H1 (cell line): Measurements from ENCODE around the gene C2orf76. TPM values are rescaled to one million over a fixed set of nuclear protein-coding genes. Genes with fewer than 3 reads are reported as not detected.

Experiments
- CTCF ChIA-PET: fragments of 300-600 bp; sonication (Branson Sonifier 250); formaldehyde crosslinking; loops from one replicate; lab custom pipeline; 2021; ENCODE audit not compliant: partially characterized antibody; lab: Charles Lee
- POLR2A ChIA-PET: fragments of 300-600 bp; sonication (Branson Sonifier 250); formaldehyde crosslinking; loops from one replicate; lab custom pipeline; 2021; ENCODE audit warnings: inconsistent platforms; ENCODE audit not compliant: partially characterized antibody; lab: Charles Lee
- DNase-seq, 2 experiments: peaks; one replicate each; pipeline versions ENCODE4 v3.0.0 to v3.0.0-alpha.2; 2010 to 2022; ENCODE audit warnings: low spot score in 2 of 2, low read depth in 1 of 2, mixed read lengths in 1 of 2
- FAIRE-seq: peaks from 2 replicates; lab custom pipeline; 2011; peaks lifted over from hg19 to GRCh38; lab: Jason Lieb, UNC
- H2AFZ ChIP-seq: 2 replicates; pipeline ENCODE4 v1.8.1; 2012; ENCODE audit warnings: low read length, inconsistent platforms
- H2AK5ac ChIP-seq: 2 replicates; pipeline ENCODE4 v1.6.1; 2013; ENCODE audit warnings: low read depth, low read length
- H2BK120ac ChIP-seq: replicated peaks from 2 replicates; pipeline ENCODE3; 2013; ENCODE audit warnings: low read depth, low read length, inconsistent platforms
- H2BK12ac ChIP-seq: 2 replicates; pipeline ENCODE4 v1.6.1; 2013; ENCODE audit warnings: low read depth, low read length
- H2BK15ac ChIP-seq: 2 replicates; pipeline ENCODE4 v1.6.1; 2013; ENCODE audit warnings: low read length
- H2BK20ac ChIP-seq: 2 replicates; pipeline ENCODE4 v1.6.1; 2013; ENCODE audit warnings: low read length
- H2BK5ac ChIP-seq: 2 replicates; pipeline ENCODE4 v1.6.1; 2013; ENCODE audit warnings: low read depth, low read length
- H3K14ac ChIP-seq: 2 replicates; pipeline ENCODE4 v1.6.1; 2013; ENCODE audit warnings: inconsistent platforms; ENCODE audit not compliant: insufficient read length
- H3K18ac ChIP-seq: 2 replicates; pipeline ENCODE4 v1.6.1; 2013; ENCODE audit warnings: low read length; ENCODE audit errors: extremely low read depth
- H3K23ac ChIP-seq: 2 replicates; pipeline ENCODE4 v1.6.1; 2013; ENCODE audit warnings: inconsistent platforms; ENCODE audit not compliant: insufficient read length
- H3K23me2 ChIP-seq: 2 replicates; pipeline ENCODE4 v1.6.1; 2013; ENCODE audit warnings: low read depth, low read length
- H3K27ac ChIP-seq: 2 replicates; pipeline ENCODE4 v1.6.1; 2011; ENCODE audit warnings: low read depth, low read length, inconsistent platforms
- H3K27me3 ChIP-seq, 4 experiments: replicated peaks in 1 of 4; 1 replicate in 1 of 4; 2 replicates in 3 of 4; pipeline versions ENCODE4 v1.6.1 to v1.8.1; 2011 to 2013; ENCODE audit warnings: low read length in 3 of 4, mild to moderate bottlenecking in 3 of 4, inconsistent platforms in 2 of 4, mixed read lengths in 2 of 4, moderate library complexity in 1 of 4; ENCODE audit not compliant: control insufficient read depth in 3 of 4, insufficient read depth in 3 of 4; ENCODE audit errors: extremely low read depth in 1 of 4
- H3K36me3 ChIP-seq, 4 experiments: 2 replicates each; pipeline versions ENCODE4 v1.6.1 to v1.8.1; 2011 to 2013; ENCODE audit warnings: mild to moderate bottlenecking in 4 of 4, low read length in 3 of 4, moderate library complexity in 2 of 4, control low read depth in 1 of 4, inconsistent platforms in 1 of 4; ENCODE audit not compliant: insufficient read depth in 4 of 4, control insufficient read depth in 2 of 4
- H3K4ac ChIP-seq: replicated peaks from 2 replicates; pipeline ENCODE3; 2013; ENCODE audit warnings: low read length, low read depth, mixed read lengths, inconsistent platforms; ENCODE audit not compliant: insufficient read length
- H3K4me1 ChIP-seq, 4 experiments: replicated peaks in 1 of 4; 1 replicate in 1 of 4; 2 replicates in 3 of 4; pipeline versions ENCODE4 v1.6.1 to v1.8.1; 2011 to 2013; ENCODE audit warnings: low read length in 3 of 4, inconsistent platforms in 2 of 4, mixed read lengths in 1 of 4; ENCODE audit not compliant: insufficient read depth in 4 of 4, control insufficient read depth in 3 of 4
- H3K4me2 ChIP-seq, 2 experiments: 2 replicates each; pipeline versions ENCODE4 v1.6.1 to v1.8.1; 2011 to 2013; ENCODE audit warnings: low read depth in 2 of 2, low read length in 2 of 2, control low read depth in 1 of 2, inconsistent platforms in 1 of 2, mild to moderate bottlenecking in 1 of 2; ENCODE audit not compliant: insufficient read depth in 1 of 2
- H3K4me3 ChIP-seq, 4 experiments: fragments of 200-600, 300-600 bp in 1 of 4; sonication (generic), shearing (Covaris generic), sonication (Bioruptor Twin) in 1 of 4; 2 replicates each; pipeline versions ENCODE4 v1.5.1 to v1.8.1; 2011 to 2016; ENCODE audit warnings: low read length in 4 of 4, low read depth in 3 of 4, control low read depth in 2 of 4, inconsistent platforms in 2 of 4, mild to moderate bottlenecking in 2 of 4, mixed read lengths in 1 of 4, moderate library complexity in 1 of 4; ENCODE audit not compliant: insufficient read depth in 2 of 4; ENCODE audit errors: extremely low read depth in 1 of 4
- H3K56ac ChIP-seq: replicated peaks from 2 replicates; pipeline ENCODE3; 2013; ENCODE audit warnings: low read depth, mild to moderate bottlenecking, mixed read lengths, low read length, inconsistent platforms; ENCODE audit not compliant: insufficient read length
- H3K79me1 ChIP-seq: 2 replicates; pipeline ENCODE4 v1.6.1; 2013; ENCODE audit warnings: low read depth, low read length, control low read depth
- H3K79me2 ChIP-seq, 2 experiments: 2 replicates each; pipeline versions ENCODE4 v1.6.1 to v1.8.1; 2012 to 2013; ENCODE audit warnings: low read length in 2 of 2, mild to moderate bottlenecking in 2 of 2, inconsistent platforms in 1 of 2; ENCODE audit not compliant: insufficient read depth in 2 of 2, control insufficient read depth in 1 of 2
- H3K9ac ChIP-seq, 4 experiments: replicated peaks in 1 of 4; 1 replicate in 1 of 4; 2 replicates in 3 of 4; pipeline versions ENCODE4 v1.6.1 to v1.8.1; 2011 to 2013; ENCODE audit warnings: low read depth in 3 of 4, low read length in 3 of 4, control low read depth in 2 of 4, mild to moderate bottlenecking in 2 of 4, moderate library complexity in 2 of 4, inconsistent platforms in 1 of 4; ENCODE audit errors: extremely low read depth in 1 of 4
- H3K9me3 ChIP-seq, 2 experiments: 2 replicates each; pipeline versions ENCODE4 v1.6.1 to v1.8.1; 2012 to 2013; ENCODE audit warnings: mild to moderate bottlenecking in 2 of 2, moderate library complexity in 2 of 2, control low read depth in 1 of 2, inconsistent platforms in 1 of 2, low read depth in 1 of 2, low read length in 1 of 2, mixed read lengths in 1 of 2; ENCODE audit not compliant: insufficient read depth in 2 of 2
- H4K20me1 ChIP-seq, 2 experiments: replicated peaks in 1 of 2; 2 replicates each; pipeline versions ENCODE3 to v1.8.1; 2011 to 2013; ENCODE audit warnings: inconsistent platforms in 2 of 2, low read length in 2 of 2, mild to moderate bottlenecking in 1 of 2; ENCODE audit not compliant: insufficient read depth in 2 of 2, control insufficient read depth in 1 of 2
- H4K5ac ChIP-seq: 2 replicates; pipeline ENCODE4 v1.6.1; 2013; ENCODE audit warnings: low read length, low read depth, mixed read lengths, inconsistent platforms; ENCODE audit not compliant: insufficient read length
- H4K8ac ChIP-seq: 2 replicates; pipeline ENCODE4 v1.8.0; 2013; ENCODE audit warnings: mild to moderate bottlenecking, moderate library complexity, low read length, inconsistent platforms; ENCODE audit not compliant: insufficient read depth; ENCODE audit errors: extremely low read depth
- H4K91ac ChIP-seq: replicated peaks from 2 replicates; pipeline ENCODE3; 2013; ENCODE audit warnings: low read length, mixed read lengths, inconsistent platforms; ENCODE audit not compliant: insufficient read length
- CBX5 ChIP-seq: fragments of 300-800, 300-1000 bp; sonication (generic); IDR thresholded peaks from 2 replicates; pipeline ENCODE4 v1.7.1; 2016; ENCODE audit warnings: antibody characterized with exemption, low read length, low read depth
- E2F6 ChIP-seq: IDR thresholded peaks from 2 replicates; pipeline ENCODE4 v1.6.1; 2012; ENCODE audit warnings: inconsistent platforms
- EP300 ChIP-seq, 2 experiments: IDR thresholded peaks; 1 replicate in 1 of 2; 2 replicates in 1 of 2; pipeline ENCODE4 v1.6.1; 2011 to 2012; ENCODE audit warnings: low read depth in 2 of 2, low read length in 2 of 2, mild to moderate bottlenecking in 2 of 2, borderline replicate concordance in 1 of 2, inconsistent platforms in 1 of 2, moderate library complexity in 1 of 2
- HDAC6 ChIP-seq: IDR thresholded peaks from one replicate; pipeline ENCODE4 v1.7.1; 2012; ENCODE audit warnings: low read depth, mild to moderate bottlenecking, inconsistent platforms, low read length, moderate library complexity
- NANOG ChIP-seq: IDR thresholded peaks from 2 replicates; pipeline ENCODE4 v1.6.1; 2011; ENCODE audit warnings: low read length, low read depth, mild to moderate bottlenecking, inconsistent platforms; ENCODE audit not compliant: insufficient read depth, poor library complexity, severe bottlenecking
- POU5F1 ChIP-seq: IDR thresholded peaks from 2 replicates; pipeline ENCODE4 v1.6.1; 2011; ENCODE audit warnings: low read depth, mild to moderate bottlenecking, low read length, moderate library complexity
- RXRA ChIP-seq: IDR thresholded peaks from 2 replicates; pipeline ENCODE4 v1.6.1; 2011; ENCODE audit warnings: low read depth, mild to moderate bottlenecking, low read length, moderate library complexity; ENCODE audit not compliant: insufficient read depth
- SIX5 ChIP-seq: IDR thresholded peaks from 2 replicates; pipeline ENCODE4 v1.6.1; 2011; ENCODE audit warnings: mild to moderate bottlenecking, low read depth, low read length
- SP2 ChIP-seq: IDR thresholded peaks from 2 replicates; pipeline ENCODE4 v1.6.1; 2012; ENCODE audit warnings: mild to moderate bottlenecking, low read length, inconsistent platforms
- WGBS, 2 experiments: shearing (Covaris generic) in 1 of 2; methylation state at CpG; one replicate each; pipeline versions ENCODE4 v1.1.6 to v1.1.7; 2013 to 2015; ENCODE audit warnings: low lambda C conversion rate in 2 of 2, mixed read lengths in 2 of 2, inconsistent platforms in 1 of 2, low coverage in 1 of 2, missing lambda C conversion rate in 1 of 2; ENCODE audit not compliant: insufficient replicate concordance in 2 of 2, insufficient coverage in 1 of 2, insufficient read length in 1 of 2; ENCODE audit errors: extremely low coverage in 1 of 2, missing lambda C conversion rate in 1 of 2; 5-methylcytosine and 5-hydroxymethylcytosine counted together
- polyA plus RNA-seq, 7 experiments: library from polyadenylated mRNA; depleted of rRNA in 3 of 7; stranded (reverse) in 5 of 7; unstranded in 2 of 7; fragments of >200 nt in 5 of 7; fragments of 200-250 nt in 2 of 7; gene quantifications; 1 replicate in 5 of 7; 2 replicates in 1 of 7; 4 replicates in 1 of 7; pipeline versions ENCODE4 v1.2.1 to v1.2.3, GENCODE V29; 2011 to 2013; ENCODE audit warnings: missing spikeins in 2 of 7, mixed read lengths in 2 of 7
- total RNA-seq: library from RNA; stranded (reverse); fragmentation: NEBNext Ultra II Directional; extraction: Animal tissue kit (Norgen Biotek cat#: 25700); gene quantifications from 2 replicates; pipeline ENCODE4 v1.2.1, GENCODE V29; 2021

The C2orf76 gene
- total and polyA plus RNA-seq, 2 of the 8 experiments (the other 6 are each of a cell fraction or from before 2014, with no cell fraction given): 4.4 to 5.0 TPM

- Histone ChIP-seq H3K4ac (no peak overlapping the region), H3K56ac (no peak overlapping the region), H3K4me1 (peaks cover 5 to 7% (median 5%) of the 10 kb centered on the region in 4 experiments), H3K4me3 (no peak overlapping the region), H3K36me3 (no peaks in the 10 kb centered on the region), H3K18ac (no peak overlapping the region), H2AFZ (no peak overlapping the region), H2BK20ac (no peak overlapping the region), H2BK12ac (no peak overlapping the region), H3K9ac (no peak overlapping the region), H3K23me2 (peaks cover 5% of the 10 kb centered on the region; the same call in 1 of the 2 replicates), H3K9me3 (no peaks in the 10 kb centered on the region), H3K14ac (no peak overlapping the region), H3K79me1 (no peaks in the 10 kb centered on the region), H2BK120ac (no peak overlapping the region), H3K23ac (no peak overlapping the region), H2AK5ac (no peak overlapping the region), H2BK5ac (no peak overlapping the region), H3K4me2 (no peak overlapping the region), H4K8ac (no peak overlapping the region), H4K20me1 (no peaks in the 10 kb centered on the region), H3K27me3 (no peaks in the 10 kb centered on the region; a peak in 1 of 7 replicates), H2BK15ac (no peak overlapping the region; the same call in 1 of the 2 replicates), H3K79me2 (no peaks in the 10 kb centered on the region), H4K91ac (no peak overlapping the region), H3K27ac (no peak overlapping the region), H4K5ac (no peak overlapping the region)
- CTCF ChIA-PET: interaction anchor here (2.1 to 4.3 kb wide), 3 partner anchors 15 to 252 kb away, joined by 5 to 57 read pairs (median 36); no protein-coding TSS in a partner anchor
- WGBS, 2 experiments: 90% methylated on average over 23 of the region's 23 CpGs; no CpG with 5 or more reads in 1 of the 2 experiments
- POLR2A ChIA-PET: no interaction called here
- TF ChIP-seq POU5F1 (no peak), HDAC6 (no peak), RXRA (no peak), EP300 (IDR thresholded peaks at IDR 0.05; ENCODE audit: borderline replicate concordance in 1 of 2, low read depth in 2 of 2, low read length in 2 of 2) (no peak), SP2 (no peak), CBX5 (no peak), E2F6 (no peak), NANOG (no peak), SIX5 (no peak)
- FAIRE-seq (no peak), DNase-seq (no peak)
These were observed 103.6 kb downstream of the C2orf76 start for GRCh38 chr2:119263025-119263424.
